Measurements from ENCODE around the gene GMPR. TPM values are rescaled to one million over a fixed set of nuclear protein-coding genes. Genes with fewer than 3 reads are reported as not detected.

Gene GMPR
- total RNA-seq, 6 experiments from 2014 or later: 4.7 to 9.1 (median 5.4) TPM

GRCh38 chr6:16230953-16231352 lies 7.4 kb upstream of the GMPR start:
- TF ChIP-seq, protein P1, sequence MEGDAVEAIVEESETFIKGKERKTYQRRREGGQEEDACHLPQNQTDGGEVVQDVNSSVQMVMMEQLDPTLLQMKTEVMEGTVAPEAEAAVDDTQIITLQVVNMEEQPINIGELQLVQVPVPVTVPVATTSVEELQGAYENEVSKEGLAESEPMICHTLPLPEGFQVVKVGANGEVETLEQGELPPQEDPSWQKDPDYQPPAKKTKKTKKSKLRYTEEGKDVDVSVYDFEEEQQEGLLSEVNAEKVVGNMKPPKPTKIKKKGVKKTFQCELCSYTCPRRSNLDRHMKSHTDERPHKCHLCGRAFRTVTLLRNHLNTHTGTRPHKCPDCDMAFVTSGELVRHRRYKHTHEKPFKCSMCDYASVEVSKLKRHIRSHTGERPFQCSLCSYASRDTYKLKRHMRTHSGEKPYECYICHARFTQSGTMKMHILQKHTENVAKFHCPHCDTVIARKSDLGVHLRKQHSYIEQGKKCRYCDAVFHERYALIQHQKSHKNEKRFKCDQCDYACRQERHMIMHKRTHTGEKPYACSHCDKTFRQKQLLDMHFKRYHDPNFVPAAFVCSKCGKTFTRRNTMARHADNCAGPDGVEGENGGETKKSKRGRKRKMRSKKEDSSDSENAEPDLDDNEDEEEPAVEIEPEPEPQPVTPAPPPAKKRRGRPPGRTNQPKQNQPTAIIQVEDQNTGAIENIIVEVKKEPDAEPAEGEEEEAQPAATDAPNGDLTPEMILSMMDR (IDR thresholded peaks at IDR 0.05): no peak
- peaks cover 7% of the 10 kb centered on the region for H3K4me1 Mint-ChIP-seq (ENCODE audit: low read depth)
- H3K4me3 Mint-ChIP-seq: no peak overlapping the region
- no peak overlapping the region for H3K27ac Mint-ChIP-seq
- H3K36me3 Mint-ChIP-seq (ENCODE audit: low read depth): no peaks in the 10 kb centered on the region
- no peaks in the 10 kb centered on the region for H3K9me3 Mint-ChIP-seq
- no peak for DNase-seq
- H3K27me3 Mint-ChIP-seq (ENCODE audit: insufficient read depth): peaks cover 5% of the 10 kb centered on the region

DNA sequence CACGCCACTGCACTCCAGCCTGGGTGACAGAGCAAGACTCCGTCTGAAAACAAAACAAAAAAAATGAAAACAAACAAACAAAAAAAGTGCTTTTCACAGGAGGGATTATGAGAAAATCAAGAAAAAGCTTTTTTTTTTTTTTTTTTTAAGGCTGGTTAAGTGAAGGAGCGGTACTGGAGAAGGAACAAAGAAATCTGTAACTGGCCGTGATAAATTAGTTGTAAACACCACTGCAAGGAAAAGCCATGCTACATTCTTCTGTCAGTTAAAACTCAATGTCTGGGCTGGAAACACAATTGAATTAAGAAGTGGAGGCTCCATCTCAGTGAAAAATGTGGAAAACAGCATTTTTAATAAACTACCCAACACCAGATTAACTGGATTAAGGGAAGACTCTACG lies 6.3 kb upstream of the GMPR start:
- DNase-seq: no peak
- Mint-ChIP-seq H3K4me1 (ENCODE audit: low read depth) (peaks cover 18% of the 10 kb centered on the region), H3K4me3 (no peak overlapping the region), H3K27ac (no peak overlapping the region), H3K9me3 (no peaks in the 10 kb centered on the region), H3K27me3 (ENCODE audit: insufficient read depth) (peaks cover 3% of the 10 kb centered on the region), H3K36me3 (ENCODE audit: low read depth) (no peaks in the 10 kb centered on the region)
- TF ChIP-seq, protein P1 (IDR thresholded peaks at IDR 0.05): no peak

- DNase-seq: peak; percentile 64
- Mint-ChIP-seq H3K27me3 (ENCODE audit: insufficient read depth) (peaks cover 2% of the 10 kb centered on the region; the same call in 1 of the 2 replicates), H3K4me3 (peak overlapping the region; percentile 84), H3K9me3 (no peaks in the 10 kb centered on the region), H3K4me1 (ENCODE audit: low read depth) (peaks cover 37% of the 10 kb centered on the region), H3K27ac (peak overlapping the region; percentile 54), H3K36me3 (ENCODE audit: low read depth) (no peaks in the 10 kb centered on the region)
- TF ChIP-seq, protein P1 (IDR thresholded peaks at IDR 0.05): no peak
Observed at GRCh38 chr6:16236009-16236501, 2.3 kb upstream of the GMPR start.

DNA sequence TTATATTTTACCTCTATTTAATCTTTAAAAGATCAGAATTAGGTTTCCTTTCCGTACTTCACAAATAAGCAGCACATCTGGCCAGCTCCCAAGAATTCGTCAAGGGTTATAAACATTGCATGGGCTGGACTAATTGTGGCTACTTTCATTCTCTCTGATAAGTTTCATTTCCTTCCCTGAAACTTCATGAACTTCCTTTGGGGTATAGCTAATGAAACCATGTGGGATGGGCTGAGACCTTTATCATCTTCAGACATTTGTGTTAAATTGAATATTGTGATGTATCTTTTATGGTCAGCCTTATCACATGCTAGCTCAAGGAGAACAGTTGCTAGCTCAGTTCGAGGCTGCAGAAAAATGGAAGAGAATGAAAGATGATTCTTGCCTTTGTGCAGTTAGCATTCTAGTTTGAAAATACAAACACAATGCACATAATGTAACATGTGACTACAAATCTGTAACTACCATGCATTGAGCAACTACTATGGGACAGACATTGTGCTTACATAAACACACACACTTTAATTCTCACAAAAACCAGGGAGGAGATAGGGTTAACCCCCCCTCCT lies 1.7 kb upstream of the GMPR start:
- peaks cover 37% of the 10 kb centered on the region for H3K4me1 Mint-ChIP-seq (ENCODE audit: low read depth)
- no peaks in the 10 kb centered on the region for H3K36me3 Mint-ChIP-seq (ENCODE audit: low read depth)
- H3K4me3 Mint-ChIP-seq: peak overlapping the region; percentile 84
- H3K27me3 Mint-ChIP-seq (ENCODE audit: insufficient read depth): peaks cover 2% of the 10 kb centered on the region; the same call in 1 of the 2 replicates
- peak; percentile 57 for DNase-seq
- no peaks in the 10 kb centered on the region for H3K9me3 Mint-ChIP-seq
- H3K27ac Mint-ChIP-seq: peak overlapping the region; percentile 61; the same call in 1 of the 2 replicates
- TF ChIP-seq, protein P1 (IDR thresholded peaks at IDR 0.05): no peak

GRCh38 chr6:16237242-16237641 lies 1.1 kb upstream of the GMPR start:
- H3K9me3 Mint-ChIP-seq: no peaks in the 10 kb centered on the region
- H3K27ac Mint-ChIP-seq: peak overlapping the region; percentile 61; the same call in 1 of the 2 replicates
- H3K4me3 Mint-ChIP-seq: peak overlapping the region; percentile 84
- peaks cover 37% of the 10 kb centered on the region for H3K4me1 Mint-ChIP-seq (ENCODE audit: low read depth)
- DNase-seq: no peak
- no peaks in the 10 kb centered on the region for H3K36me3 Mint-ChIP-seq (ENCODE audit: low read depth)
- H3K27me3 Mint-ChIP-seq (ENCODE audit: insufficient read depth): peaks cover 2% of the 10 kb centered on the region; the same call in 1 of the 2 replicates
- TF ChIP-seq, protein P1 (IDR thresholded peaks at IDR 0.05): no peak
